ENCODE measurements around the gene OSBPL6.

Gene OSBPL6

GRCh38 chr2:178244777-178245176 lies 50.5 kb downstream of the OSBPL6 start:
- Histone ChIP-seq H3K9me2 (replicated peaks; ENCODE audit: control insufficient read depth, low read length) (no peaks in the 10 kb centered on the region), H3K79me2 (ENCODE audit: control insufficient read depth, low read length) (no peaks in the 10 kb centered on the region), H4K20me1 (ENCODE audit: control insufficient read depth, insufficient read depth, low read depth, low read length) (no peaks in the 10 kb centered on the region), H3K4me2 (ENCODE audit: low read length) (no peak overlapping the region), H3K4me3 (ENCODE audit: low read length) (no peak overlapping the region), H3K4me1 (ENCODE audit: control insufficient read depth, low read length) (no peaks in the 10 kb centered on the region), H3K36me3 (ENCODE audit: control insufficient read depth, low read length) (no peaks in the 10 kb centered on the region), H3K9me3 (ENCODE audit: control insufficient read depth, insufficient read depth, low read length) (no peaks in the 10 kb centered on the region), H3K27me3 (ENCODE audit: control insufficient read depth, low read length) (no peaks in the 10 kb centered on the region), H3K27ac (ENCODE audit: low read depth, low read length) (no peak overlapping the region), H3F3A (ENCODE audit: control insufficient read depth, insufficient read depth) (no peaks in the 10 kb centered on the region)
- TF ChIP-seq CTCF (IDR thresholded peaks at IDR 0.05; ENCODE audit: low read depth, low read length, poor library complexity, severe bottlenecking): no peak
- no peak for TF ChIP-seq EZH2phosphoT487 (IDR thresholded peaks at IDR 0.05; ENCODE audit: borderline replicate concordance, low read length)

- Histone ChIP-seq H3K79me2 (ENCODE audit: control insufficient read depth, low read length) (no peaks in the 10 kb centered on the region), H3F3A (ENCODE audit: control insufficient read depth, insufficient read depth) (no peaks in the 10 kb centered on the region), H3K4me1 (ENCODE audit: control insufficient read depth, low read length) (no peaks in the 10 kb centered on the region), H3K36me3 (ENCODE audit: control insufficient read depth, low read length) (no peaks in the 10 kb centered on the region), H3K4me3 (ENCODE audit: low read length) (no peak overlapping the region), H3K27ac (ENCODE audit: low read depth, low read length) (no peak overlapping the region), H4K20me1 (ENCODE audit: control insufficient read depth, insufficient read depth, low read depth, low read length) (no peaks in the 10 kb centered on the region), H3K4me2 (ENCODE audit: low read length) (no peak overlapping the region), H3K9me2 (replicated peaks; ENCODE audit: control insufficient read depth, low read length) (no peaks in the 10 kb centered on the region), H3K27me3 (ENCODE audit: control insufficient read depth, low read length) (no peaks in the 10 kb centered on the region), H3K9me3 (ENCODE audit: control insufficient read depth, insufficient read depth, low read length) (no peaks in the 10 kb centered on the region)
- TF ChIP-seq EZH2phosphoT487 (IDR thresholded peaks at IDR 0.05; ENCODE audit: borderline replicate concordance, low read length): no peak
These were observed 52.4 kb downstream of the OSBPL6 start for GRCh38 chr2:178246696-178247095.

GRCh38 chr2:178247250-178247649 lies 52.9 kb downstream of the OSBPL6 start:
- no peaks in the 10 kb centered on the region for H3K36me3 ChIP-seq (ENCODE audit: control insufficient read depth, low read length)
- no peaks in the 10 kb centered on the region for H3K4me1 ChIP-seq (ENCODE audit: control insufficient read depth, low read length)
- no peaks in the 10 kb centered on the region for H3K27me3 ChIP-seq (ENCODE audit: control insufficient read depth, low read length)
- no peaks in the 10 kb centered on the region for H3K9me3 ChIP-seq (ENCODE audit: control insufficient read depth, insufficient read depth, low read length)
- H3K4me2 ChIP-seq (ENCODE audit: low read length): no peak overlapping the region
- TF ChIP-seq EZH2phosphoT487 (IDR thresholded peaks at IDR 0.05; ENCODE audit: borderline replicate concordance, low read length) (no peak), CTCF (IDR thresholded peaks at IDR 0.05; ENCODE audit: low read depth, low read length, poor library complexity, severe bottlenecking) (no peak)
- H3K4me3 ChIP-seq (ENCODE audit: low read length): no peak overlapping the region
- no peaks in the 10 kb centered on the region for H4K20me1 ChIP-seq (ENCODE audit: control insufficient read depth, insufficient read depth, low read depth, low read length)
- no peaks in the 10 kb centered on the region for H3K9me2 ChIP-seq (replicated peaks; ENCODE audit: control insufficient read depth, low read length)
- no peaks in the 10 kb centered on the region for H3F3A ChIP-seq (ENCODE audit: control insufficient read depth, insufficient read depth)
- no peaks in the 10 kb centered on the region for H3K79me2 ChIP-seq (ENCODE audit: control insufficient read depth, low read length)
- no peak overlapping the region for H3K27ac ChIP-seq (ENCODE audit: low read depth, low read length)

GRCh38 chr2:178250429-178250828 lies 56.1 kb downstream of the OSBPL6 start:
- no peaks in the 10 kb centered on the region for H4K20me1 ChIP-seq (ENCODE audit: control insufficient read depth, insufficient read depth, low read depth, low read length)
- H3K4me2 ChIP-seq (ENCODE audit: low read length): no peak overlapping the region
- H3K4me1 ChIP-seq (ENCODE audit: control insufficient read depth, low read length): no peaks in the 10 kb centered on the region
- no peaks in the 10 kb centered on the region for H3F3A ChIP-seq (ENCODE audit: control insufficient read depth, insufficient read depth)
- no peaks in the 10 kb centered on the region for H3K9me2 ChIP-seq (replicated peaks; ENCODE audit: control insufficient read depth, low read length)
- no peaks in the 10 kb centered on the region for H3K9me3 ChIP-seq (ENCODE audit: control insufficient read depth, insufficient read depth, low read length)
- H3K27me3 ChIP-seq (ENCODE audit: control insufficient read depth, low read length): no peaks in the 10 kb centered on the region
- no peaks in the 10 kb centered on the region for H3K36me3 ChIP-seq (ENCODE audit: control insufficient read depth, low read length)
- no peak for TF ChIP-seq EZH2phosphoT487 (IDR thresholded peaks at IDR 0.05; ENCODE audit: borderline replicate concordance, low read length)
- no peak for TF ChIP-seq CTCF (IDR thresholded peaks at IDR 0.05; ENCODE audit: low read depth, low read length, poor library complexity, severe bottlenecking)
- no peaks in the 10 kb centered on the region for H3K79me2 ChIP-seq (ENCODE audit: control insufficient read depth, low read length)
- no peak overlapping the region for H3K27ac ChIP-seq (ENCODE audit: low read depth, low read length)
- H3K4me3 ChIP-seq (ENCODE audit: low read length): no peak overlapping the region
